ENCODE data around the gene ABHD1. TPM values are rescaled to one million over a fixed set of nuclear protein-coding genes. Genes with fewer than 3 reads are reported as not detected.
"Not testable (repeated sequence)": the region's sequence is repeated elsewhere in the genome, so short reads cannot be mapped to it uniquely, and the experiment has no call there.

The ABHD1 gene
- total RNA-seq (2022): 0.18 and 0.23 TPM in 2 replicates
- percentile 25 among the genes with signal in this experiment for Bru-seq, nascent RNA
- BruChase-seq, experiment 1, labeled RNA remaining after a 2-hour chase: percentile 23 among the genes with signal in this experiment
- BruChase-seq, experiment 2, labeled RNA remaining after a 6-hour chase: percentile 15 among the genes with signal in this experiment
- long read RNA-seq: 0 reads

DNA sequence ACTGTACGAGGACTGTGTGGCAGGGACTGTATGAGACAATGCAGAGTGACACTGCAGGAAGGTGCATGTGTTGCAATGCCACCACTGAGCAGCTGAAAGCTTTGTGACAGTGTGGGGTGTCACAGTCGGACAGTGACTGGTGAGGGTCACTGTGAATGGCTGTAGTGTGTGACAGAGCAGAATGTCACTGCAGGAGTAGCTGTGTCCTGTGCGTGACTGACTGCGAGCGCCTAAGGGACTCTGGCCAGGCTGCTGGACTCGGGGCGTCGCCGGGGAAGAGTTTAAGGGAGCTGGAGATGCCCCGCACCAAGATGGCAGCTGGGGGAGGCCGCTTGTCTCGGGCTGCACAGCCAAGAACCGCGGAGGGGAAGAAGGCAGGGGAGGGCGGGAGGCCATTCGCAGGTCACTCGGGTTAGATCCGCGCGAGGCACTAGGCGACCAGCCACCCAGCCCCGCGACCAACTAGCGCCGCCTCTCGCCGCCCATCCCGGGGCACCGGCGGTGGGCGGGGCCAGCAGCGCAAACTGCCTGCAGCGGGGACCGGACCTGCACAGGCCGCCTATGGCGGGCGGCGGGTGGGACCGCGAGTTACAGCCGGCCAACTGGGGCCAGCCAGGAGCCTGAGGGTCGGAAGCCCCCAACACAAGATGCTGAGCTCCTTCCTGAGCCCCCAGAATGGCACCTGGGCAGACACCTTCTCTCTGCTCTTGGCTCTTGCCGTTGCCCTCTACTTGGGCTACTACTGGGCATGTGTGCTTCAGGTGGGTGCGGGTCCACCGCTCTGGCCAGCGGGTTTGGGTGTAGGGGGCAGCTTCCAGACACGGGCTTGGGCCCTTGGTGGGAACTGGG lies at the start of gene ABHD1:
Gene ABHD1 (plus strand): TSS at position 514 of the 849 bp plus-strand sequence. CDS start 134 bp downstream, at position 648.
- no peaks in the 10 kb centered on the region for H3K9me3 Mint-ChIP-seq (ENCODE audit: unreplicated experiment)
- CTCF ChIA-PET: interaction anchor here (0.6 to 2.0 kb wide), 7 partner anchors 35 to 156 kb away, joined by 3 to 5 read pairs (median 3); partner anchors contain the start of gene KHK
- Histone ChIP-seq H3K9me3 (no peaks in the 10 kb centered on the region), H3K36me3 (ENCODE audit: control insufficient read depth, insufficient read depth, low read length) (no peaks in the 10 kb centered on the region), H3K4me1 (peaks cover 16% of the 10 kb centered on the region), H3K4me3 (ENCODE audit: low read depth, low read length) (peak within 1 kb of the TSS; percentile 64), H3K27me3 (replicated peaks; ENCODE audit: control insufficient read depth, insufficient read depth, low read length) (no peaks in the 10 kb centered on the region)
- DNase-seq: peak; percentile 57 to 73
- peaks cover 9% of the 10 kb centered on the region for H3K4me1 Mint-ChIP-seq (ENCODE audit: low read depth, unreplicated experiment)
- POLR2A ChIA-PET: interaction anchor here (0.5 to 1.2 kb wide), 3 partner anchors 11 to 94 kb away, joined by 3 to 8 read pairs (median 5); partner anchors contain the start of genes ATRAID, CAD, PREB and SLC5A6
- intact Hi-C loops (cut with micrococcal nuclease; ENCODE audit: unreplicated experiment): no loop called here
- H3K27ac Mint-ChIP-seq (ENCODE audit: unreplicated experiment): no peak within 1 kb of the TSS
- H3K27me3 Mint-ChIP-seq (ENCODE audit: insufficient read depth, unreplicated experiment): peaks cover 13% of the 10 kb centered on the region
- H3K36me3 Mint-ChIP-seq (ENCODE audit: insufficient read depth, unreplicated experiment): peaks cover 6% of the 10 kb centered on the region
- peak within 1 kb of the TSS; percentile 81 for H3K4me3 Mint-ChIP-seq (ENCODE audit: unreplicated experiment)
- BruUV-seq (replicated peaks): no TSS peak
- no peak for TF ChIP-seq CTCF (IDR thresholded peaks at IDR 0.05; ENCODE audit: insufficient read depth in 1 of 2, low read depth in 1 of 2, low read length in 1 of 2, severe bottlenecking in 1 of 2, unreplicated experiment in 1 of 2)

GRCh38 chr2:27074738-27075565 lies 48.7 kb upstream of the ABHD1 start:
- intact Hi-C loops (cut with micrococcal nuclease; ENCODE audit: unreplicated experiment): no loop called here
- H3K9me3 Mint-ChIP-seq (ENCODE audit: unreplicated experiment): no peaks in the 10 kb centered on the region
- H3K4me1 ChIP-seq: no peaks in the 10 kb centered on the region
- TF ChIP-seq CTCF (IDR thresholded peaks at IDR 0.05; ENCODE audit: insufficient read depth in 1 of 2, low read depth in 1 of 2, low read length in 1 of 2, severe bottlenecking in 1 of 2, unreplicated experiment in 1 of 2): no peak
- H3K9me3 ChIP-seq: no peaks in the 10 kb centered on the region
- CTCF ChIA-PET: interaction anchor here (0.8 kb wide), 1 partner anchor 11 kb away, joined by 5 read pairs; no protein-coding TSS in a partner anchor
- no peak overlapping the region for H3K4me3 Mint-ChIP-seq (ENCODE audit: unreplicated experiment)
- peaks cover 19% of the 10 kb centered on the region for H3K27me3 Mint-ChIP-seq (ENCODE audit: insufficient read depth, unreplicated experiment)
- no peak for DNase-seq
- POLR2A ChIA-PET: no interaction called here
- no peaks in the 10 kb centered on the region for H3K36me3 ChIP-seq (ENCODE audit: control insufficient read depth, insufficient read depth, low read length)
- H3K4me3 ChIP-seq (ENCODE audit: low read depth, low read length): no peak overlapping the region
- BruUV-seq (replicated peaks): no TSS peak
- peaks cover 2% of the 10 kb centered on the region for H3K4me1 Mint-ChIP-seq (ENCODE audit: low read depth, unreplicated experiment)
- no peak overlapping the region for H3K27ac Mint-ChIP-seq (ENCODE audit: unreplicated experiment)
- peaks cover 12% of the 10 kb centered on the region for H3K36me3 Mint-ChIP-seq (ENCODE audit: insufficient read depth, unreplicated experiment)
- no peaks in the 10 kb centered on the region for H3K27me3 ChIP-seq (replicated peaks; ENCODE audit: control insufficient read depth, insufficient read depth, low read length)

- POLR2A ChIA-PET; DNase-seq; H3K4me3 Mint-ChIP-seq (ENCODE audit: unreplicated experiment); H3K9me3 ChIP-seq; H3K4me1 ChIP-seq; H3K27ac Mint-ChIP-seq (ENCODE audit: unreplicated experiment); H3K36me3 Mint-ChIP-seq (ENCODE audit: insufficient read depth, unreplicated experiment); H3K4me1 Mint-ChIP-seq (ENCODE audit: low read depth, unreplicated experiment); H3K36me3 ChIP-seq (ENCODE audit: control insufficient read depth, insufficient read depth, low read length); H3K4me3 ChIP-seq (ENCODE audit: low read depth, low read length); CTCF ChIA-PET; H3K27me3 ChIP-seq (replicated peaks; ENCODE audit: control insufficient read depth, insufficient read depth, low read length); H3K9me3 Mint-ChIP-seq (ENCODE audit: unreplicated experiment); intact Hi-C loops (cut with micrococcal nuclease; ENCODE audit: unreplicated experiment); BruUV-seq (replicated peaks): not testable (repeated sequence)
- peaks cover 19% of the 10 kb centered on the region for H3K27me3 Mint-ChIP-seq (ENCODE audit: insufficient read depth, unreplicated experiment)
These were observed 48.1 kb upstream of the ABHD1 start for GRCh38 chr2:27075566-27075871.

Measured in Caco-2 (cell line).